Measurements from ENCODE around the gene HDAC4.

DNA sequence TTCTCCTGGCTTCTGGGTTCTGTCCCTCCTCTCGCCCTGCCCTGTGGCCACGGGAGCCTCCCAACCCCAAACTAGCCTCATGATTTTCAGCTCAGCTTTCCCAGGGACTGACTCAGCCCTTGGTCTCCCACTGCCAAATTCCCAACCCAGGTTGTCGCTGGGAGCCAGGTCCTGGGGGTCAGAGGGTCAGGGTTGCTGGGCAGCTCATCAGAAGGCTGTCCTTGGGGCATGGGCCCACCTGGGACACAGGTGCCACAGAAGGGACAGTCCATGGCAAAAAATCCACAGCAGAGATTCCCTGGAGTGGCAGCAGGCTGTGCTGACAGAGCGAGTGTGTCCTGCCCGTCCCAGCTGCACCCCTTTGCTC, 372.6 kb downstream of the HDAC4 start:
- TF ChIP-seq, protein P1, sequence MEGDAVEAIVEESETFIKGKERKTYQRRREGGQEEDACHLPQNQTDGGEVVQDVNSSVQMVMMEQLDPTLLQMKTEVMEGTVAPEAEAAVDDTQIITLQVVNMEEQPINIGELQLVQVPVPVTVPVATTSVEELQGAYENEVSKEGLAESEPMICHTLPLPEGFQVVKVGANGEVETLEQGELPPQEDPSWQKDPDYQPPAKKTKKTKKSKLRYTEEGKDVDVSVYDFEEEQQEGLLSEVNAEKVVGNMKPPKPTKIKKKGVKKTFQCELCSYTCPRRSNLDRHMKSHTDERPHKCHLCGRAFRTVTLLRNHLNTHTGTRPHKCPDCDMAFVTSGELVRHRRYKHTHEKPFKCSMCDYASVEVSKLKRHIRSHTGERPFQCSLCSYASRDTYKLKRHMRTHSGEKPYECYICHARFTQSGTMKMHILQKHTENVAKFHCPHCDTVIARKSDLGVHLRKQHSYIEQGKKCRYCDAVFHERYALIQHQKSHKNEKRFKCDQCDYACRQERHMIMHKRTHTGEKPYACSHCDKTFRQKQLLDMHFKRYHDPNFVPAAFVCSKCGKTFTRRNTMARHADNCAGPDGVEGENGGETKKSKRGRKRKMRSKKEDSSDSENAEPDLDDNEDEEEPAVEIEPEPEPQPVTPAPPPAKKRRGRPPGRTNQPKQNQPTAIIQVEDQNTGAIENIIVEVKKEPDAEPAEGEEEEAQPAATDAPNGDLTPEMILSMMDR (IDR thresholded peaks at IDR 0.05; ENCODE audit: insufficient read depth, low read length, poor library complexity, severe bottlenecking), result no peak
- TF ChIP-seq EZH2phosphoT487 (conservative IDR thresholded peaks at IDR 0.05; ENCODE audit: low read length), result no peak
